22Rv1 (cell line): ENCODE measurements around the gene ITPR2.

ENCODE experiments used
- H3K27ac ChIP-seq: fragments of 450-650 bp; 2 replicates; pipeline ENCODE4 v1.5.1; 2017
- ZFX ChIP-seq: fragments of 450-650 bp; IDR thresholded peaks from 2 replicates; pipeline ENCODE4 v1.6.1; 2017; ENCODE audit warnings: antibody characterized with exemption, borderline replicate concordance
- TF ChIP-seq, protein P1 (sequence below): fragments of 450-650 bp; IDR thresholded peaks from 2 replicates; pipeline ENCODE4 v1.5.1; 2017; ENCODE audit warnings: mild to moderate bottlenecking

The ITPR2 gene

DNA sequence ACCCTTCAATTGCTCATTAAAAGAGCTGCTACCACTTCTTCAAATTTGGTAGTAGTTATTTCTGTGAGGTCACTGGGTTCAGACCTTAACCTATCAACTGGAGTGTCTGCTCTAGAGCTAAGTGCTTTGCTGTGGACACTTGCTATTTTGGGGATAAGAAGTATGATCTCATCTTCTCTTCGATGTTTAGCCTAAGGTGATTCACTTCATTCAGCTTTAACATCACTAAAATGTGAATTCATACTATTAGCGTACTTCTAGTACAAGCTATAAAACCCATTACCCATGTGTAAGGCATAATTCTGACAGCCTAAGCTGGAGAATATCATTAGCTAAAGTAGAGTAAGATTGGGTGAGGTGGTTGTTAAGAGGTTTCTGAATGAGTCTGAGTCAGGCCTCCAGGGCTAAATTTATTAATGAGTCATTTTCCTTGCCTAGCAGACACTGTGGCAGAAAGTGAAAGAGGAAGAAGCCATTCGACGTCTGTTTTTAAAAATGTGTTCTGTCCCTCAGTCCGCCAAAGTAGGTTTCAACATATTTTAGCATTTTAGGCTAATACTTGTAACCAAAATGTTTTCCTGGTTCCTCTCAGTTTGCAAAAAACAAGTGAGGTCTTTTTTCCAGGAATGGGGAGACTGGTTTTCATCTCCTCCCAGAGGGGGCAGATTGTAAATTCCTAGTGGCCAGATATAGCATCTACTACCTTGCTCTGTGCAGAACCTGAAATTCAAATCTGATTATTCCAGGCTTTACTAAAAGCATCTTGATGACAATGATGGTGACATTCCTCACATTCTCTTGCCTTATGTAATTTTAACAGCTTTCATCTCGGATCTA lies 534.0 kb downstream of the ITPR2 start:
- no peak for TF ChIP-seq ZFX
- TF ChIP-seq, protein P1, sequence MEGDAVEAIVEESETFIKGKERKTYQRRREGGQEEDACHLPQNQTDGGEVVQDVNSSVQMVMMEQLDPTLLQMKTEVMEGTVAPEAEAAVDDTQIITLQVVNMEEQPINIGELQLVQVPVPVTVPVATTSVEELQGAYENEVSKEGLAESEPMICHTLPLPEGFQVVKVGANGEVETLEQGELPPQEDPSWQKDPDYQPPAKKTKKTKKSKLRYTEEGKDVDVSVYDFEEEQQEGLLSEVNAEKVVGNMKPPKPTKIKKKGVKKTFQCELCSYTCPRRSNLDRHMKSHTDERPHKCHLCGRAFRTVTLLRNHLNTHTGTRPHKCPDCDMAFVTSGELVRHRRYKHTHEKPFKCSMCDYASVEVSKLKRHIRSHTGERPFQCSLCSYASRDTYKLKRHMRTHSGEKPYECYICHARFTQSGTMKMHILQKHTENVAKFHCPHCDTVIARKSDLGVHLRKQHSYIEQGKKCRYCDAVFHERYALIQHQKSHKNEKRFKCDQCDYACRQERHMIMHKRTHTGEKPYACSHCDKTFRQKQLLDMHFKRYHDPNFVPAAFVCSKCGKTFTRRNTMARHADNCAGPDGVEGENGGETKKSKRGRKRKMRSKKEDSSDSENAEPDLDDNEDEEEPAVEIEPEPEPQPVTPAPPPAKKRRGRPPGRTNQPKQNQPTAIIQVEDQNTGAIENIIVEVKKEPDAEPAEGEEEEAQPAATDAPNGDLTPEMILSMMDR = no peak
- H3K27ac ChIP-seq = no peak overlapping the region

GRCh38 chr12:26297396-26298070 lies 535.5 kb downstream of the ITPR2 start:
- TF ChIP-seq, protein P1 = no peak
- no peak for TF ChIP-seq ZFX
- no peak overlapping the region for H3K27ac ChIP-seq

GRCh38 chr12:26295001-26295400 lies 538.0 kb downstream of the ITPR2 start:
- TF ChIP-seq, protein P1 = no peak
- TF ChIP-seq ZFX = no peak
- H3K27ac ChIP-seq = no peak overlapping the region

- no peak overlapping the region for H3K27ac ChIP-seq
- no peak for TF ChIP-seq ZFX
- TF ChIP-seq, protein P1 = no peak
Observed at GRCh38 chr12:26293612-26294011, 539.4 kb downstream of the ITPR2 start.

DNA sequence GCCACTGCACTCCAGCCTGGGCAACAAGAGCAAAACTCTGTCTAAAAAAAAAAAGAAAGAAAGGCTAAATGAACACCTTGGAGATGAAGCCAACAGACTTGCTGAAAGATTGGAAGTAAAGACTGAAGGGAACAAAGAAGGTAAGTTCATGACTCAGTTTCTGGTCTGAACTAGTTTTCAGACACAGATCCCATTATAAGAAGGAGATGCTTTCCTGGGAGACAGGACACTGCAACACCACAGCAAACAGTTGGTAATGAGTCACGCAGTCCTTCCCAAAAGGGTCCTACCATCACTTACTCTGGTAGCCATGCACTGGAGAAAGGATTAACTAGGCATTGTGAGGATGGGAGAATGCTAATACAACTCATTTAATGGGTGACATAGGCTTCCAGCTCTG lies 540.4 kb downstream of the ITPR2 start:
- H3K27ac ChIP-seq = no peak overlapping the region
- TF ChIP-seq ZFX = no peak
- TF ChIP-seq, protein P1 = no peak

GRCh38 chr12:26290565-26290964 lies 542.4 kb downstream of the ITPR2 start:
- TF ChIP-seq ZFX = no peak
- TF ChIP-seq, protein P1 = no peak
- H3K27ac ChIP-seq = no peak overlapping the region
